SW 1271 (cell line): ENCODE data around the gene DGKD.

Experiments used
- DNase-seq, 2 experiments: peaks; one replicate each; lab custom pipeline; 2025; lab: John Stamatoyannopoulos, UW

DGKD gene

DNA sequence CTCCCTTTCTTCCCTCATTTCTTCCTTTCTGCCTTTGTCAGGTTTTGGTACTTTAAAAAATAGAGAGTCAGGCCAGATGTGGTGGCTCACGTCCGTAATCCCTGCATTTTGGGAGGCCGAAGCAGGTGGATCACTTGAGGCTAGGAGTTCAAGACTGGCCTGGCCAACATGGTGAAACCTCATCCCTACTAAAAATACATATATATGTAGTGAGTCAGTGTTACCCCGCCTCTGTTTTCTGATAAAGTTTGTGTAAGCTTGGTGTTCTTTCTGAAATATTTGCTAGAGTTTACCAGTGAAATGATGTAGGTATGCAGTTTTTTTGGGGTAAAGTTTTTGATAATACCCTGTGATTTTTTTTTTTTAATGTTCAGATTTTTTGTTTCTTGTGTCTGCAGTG lies 58.8 kb downstream of the DGKD start:
- DNase-seq = peak in 1 of 2 experiments; percentile 54

- peak; percentile 89 to 91 for DNase-seq
Measured at GRCh38 chr2:233413559-233414272, 59.4 kb downstream of the DGKD start.

DNA sequence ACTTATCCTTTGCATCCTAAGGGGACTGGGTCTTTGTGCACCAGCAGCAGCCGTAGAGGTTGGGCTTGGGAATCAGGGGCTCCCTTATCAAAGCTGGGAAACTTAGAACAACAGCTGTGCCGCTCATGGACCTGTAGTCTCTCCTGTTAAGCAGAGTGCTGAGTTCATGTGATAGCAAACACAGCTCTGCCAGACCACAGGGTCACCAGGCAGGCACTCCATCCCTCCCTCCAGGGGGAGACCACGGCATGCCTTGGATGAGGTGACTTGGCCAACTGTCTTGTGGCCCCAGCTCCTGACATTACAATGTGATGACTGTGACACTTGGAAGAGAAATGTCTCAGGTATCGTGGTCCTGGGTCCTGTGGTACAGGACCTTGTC lies 60.0 kb downstream of the DGKD start:
- DNase-seq = peak in 1 of 2 experiments; percentile 55

DNA sequence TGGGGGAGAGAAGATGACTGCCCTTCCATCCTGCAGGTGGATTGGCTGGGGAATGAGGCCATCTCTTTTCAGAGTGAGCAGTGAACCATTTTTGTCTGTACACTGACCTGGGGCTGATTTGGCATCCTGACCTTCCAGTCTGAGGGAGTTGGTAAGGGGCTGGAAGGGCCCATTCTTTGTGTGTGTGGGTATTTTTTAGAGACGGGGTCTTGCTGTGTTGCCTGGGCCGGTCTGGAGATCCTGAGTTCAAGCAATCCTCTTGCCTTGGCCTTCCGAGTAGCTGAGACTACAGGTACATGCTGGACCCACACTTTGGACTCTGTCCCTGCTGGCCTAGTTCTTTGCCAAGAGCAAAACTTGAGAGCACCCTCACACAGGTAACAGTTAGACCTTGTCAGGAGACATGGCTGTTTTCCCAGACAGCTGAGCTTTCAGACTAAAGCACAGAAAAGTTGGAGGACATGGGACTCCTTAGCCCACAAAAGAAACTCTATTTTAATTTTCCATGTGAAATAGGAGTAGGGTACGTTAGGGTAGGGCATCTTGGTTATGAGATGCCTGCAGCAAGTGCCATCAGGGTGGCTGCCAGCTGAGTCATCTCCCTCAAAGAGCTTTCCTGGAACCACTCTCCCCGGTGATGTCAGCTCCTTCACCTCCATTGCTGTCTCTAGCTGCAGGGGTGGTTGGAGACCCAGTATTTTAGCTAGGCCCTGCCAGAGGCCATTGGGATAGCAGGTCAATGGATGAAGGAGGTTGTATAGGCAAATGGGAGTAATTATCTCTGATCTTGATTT lies 60.7 kb downstream of the DGKD start:
- peak; percentile 31 to 56 for DNase-seq

- DNase-seq = no peak
Measured at GRCh38 chr2:233416199-233416598, 61.9 kb downstream of the DGKD start.

DNA sequence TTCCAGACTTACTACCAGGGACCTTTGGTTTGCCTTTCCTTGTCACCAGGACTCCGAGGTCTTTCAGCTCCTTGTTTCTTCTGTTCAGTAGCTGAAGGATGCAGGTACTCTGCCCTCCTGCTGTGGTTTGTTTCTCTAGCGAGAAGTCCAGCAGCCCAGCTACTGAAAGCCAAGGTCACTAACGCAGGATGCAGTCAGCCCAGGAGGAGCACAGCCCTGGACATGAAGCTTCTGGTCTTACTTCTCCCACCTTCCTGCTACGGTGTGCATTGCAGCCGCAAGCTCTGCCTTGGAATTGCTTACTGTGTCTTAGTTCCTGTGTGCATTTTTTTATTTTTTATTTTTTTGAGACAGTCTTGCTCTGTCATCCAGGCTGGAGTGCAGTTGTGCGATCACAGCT lies 62.4 kb downstream of the DGKD start:
- no peak for DNase-seq

- DNase-seq = no peak
Measured at GRCh38 chr2:233417282-233417681, 63.0 kb downstream of the DGKD start.

DNA sequence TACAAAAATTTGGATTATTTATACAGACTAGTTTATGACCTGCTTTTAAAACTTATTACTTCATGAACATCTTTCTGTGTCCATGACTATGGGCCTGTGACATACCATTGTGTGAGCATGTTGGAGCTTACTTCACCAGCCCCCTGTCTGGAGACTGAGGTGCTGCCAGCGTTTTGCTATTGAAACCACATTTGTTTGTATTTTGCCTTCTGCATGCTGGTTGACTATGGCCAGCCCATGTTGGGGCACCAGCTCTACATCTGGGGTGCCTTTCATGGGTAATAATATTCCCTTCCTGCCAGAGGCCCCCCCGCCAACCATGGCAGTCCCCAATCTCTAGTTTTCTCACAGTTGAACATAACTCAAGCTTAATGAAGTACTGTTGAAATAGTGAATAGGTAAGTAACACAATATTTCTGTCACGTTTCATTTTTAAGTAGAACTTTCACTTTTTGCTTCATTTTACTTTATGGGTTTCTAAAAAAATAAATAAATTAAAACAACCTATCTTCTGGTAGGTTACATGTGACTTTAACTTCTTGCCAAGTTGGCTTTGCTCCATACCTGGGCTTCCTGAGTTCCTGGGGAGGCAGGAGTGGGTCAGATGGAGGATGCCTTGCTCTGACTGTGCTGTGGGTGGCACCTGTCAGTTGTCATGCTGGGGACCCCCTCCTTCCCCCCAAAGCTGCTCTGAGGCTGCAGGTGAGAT lies 63.9 kb downstream of the DGKD start:
- peak in 1 of 2 experiments; percentile 55 for DNase-seq

GRCh38 chr2:233418761-233419546 lies 64.7 kb downstream of the DGKD start:
- peak; percentile 71 to 92 for DNase-seq

- no peak for DNase-seq
Measured at GRCh38 chr2:233419602-233420391, 65.5 kb downstream of the DGKD start.

GRCh38 chr2:233421091-233421816 lies 67.0 kb downstream of the DGKD start:
- DNase-seq = no peak

DNA sequence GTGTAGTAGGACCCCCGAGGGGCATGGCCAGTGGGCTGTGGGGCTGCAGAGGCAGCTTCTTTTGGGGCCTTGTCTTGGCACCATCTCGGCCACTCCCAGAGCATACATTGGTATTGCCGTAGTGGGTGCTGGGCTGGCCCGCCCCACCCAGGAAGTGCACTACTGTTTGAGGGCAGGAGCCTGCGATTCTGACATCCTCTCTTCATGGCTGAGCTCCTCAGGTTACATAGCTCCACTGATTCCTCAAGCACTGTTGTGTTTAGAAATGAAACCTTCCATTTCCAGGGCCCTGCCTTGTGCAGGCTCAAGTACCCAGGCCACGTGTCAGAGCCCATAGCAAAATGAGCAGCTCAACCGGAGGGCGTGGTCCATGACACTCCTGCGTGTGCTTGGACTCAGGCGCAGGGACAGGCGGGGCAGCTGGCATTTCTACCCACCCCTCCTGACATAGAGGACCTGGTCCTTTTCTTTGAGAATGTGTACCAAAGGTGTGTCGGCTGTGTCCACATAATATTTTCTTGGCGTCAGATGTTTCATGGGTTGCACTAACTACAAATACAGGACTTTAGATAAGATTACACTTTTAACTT lies 67.9 kb downstream of the DGKD start:
- DNase-seq = peak in 1 of 2 experiments; percentile 59

- no peak for DNase-seq
Measured at GRCh38 chr2:233422649-233423551, 68.6 kb downstream of the DGKD start.

DNA sequence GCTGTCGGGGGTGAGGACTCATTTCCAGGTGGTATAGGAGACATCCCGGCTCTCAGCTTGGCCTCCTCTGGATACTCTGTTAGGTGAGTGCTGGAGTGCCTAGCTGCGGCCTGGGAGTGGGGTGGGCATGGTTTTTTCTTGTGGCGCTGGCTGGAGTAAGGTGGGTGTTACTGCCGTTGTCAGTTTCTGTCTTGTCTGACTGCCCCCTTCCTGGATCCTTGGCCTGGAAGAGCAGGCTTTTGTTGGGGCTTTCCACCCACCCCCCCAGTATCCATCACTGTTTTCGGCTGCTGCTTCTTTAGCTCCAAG lies 69.2 kb downstream of the DGKD start:
- no peak for DNase-seq

- no peak for DNase-seq
Measured at GRCh38 chr2:233424154-233424951, 70.1 kb downstream of the DGKD start.

- DNase-seq = peak; percentile 52 to 70
Measured at GRCh38 chr2:233426619-233427342, 72.5 kb downstream of the DGKD start.

DNA sequence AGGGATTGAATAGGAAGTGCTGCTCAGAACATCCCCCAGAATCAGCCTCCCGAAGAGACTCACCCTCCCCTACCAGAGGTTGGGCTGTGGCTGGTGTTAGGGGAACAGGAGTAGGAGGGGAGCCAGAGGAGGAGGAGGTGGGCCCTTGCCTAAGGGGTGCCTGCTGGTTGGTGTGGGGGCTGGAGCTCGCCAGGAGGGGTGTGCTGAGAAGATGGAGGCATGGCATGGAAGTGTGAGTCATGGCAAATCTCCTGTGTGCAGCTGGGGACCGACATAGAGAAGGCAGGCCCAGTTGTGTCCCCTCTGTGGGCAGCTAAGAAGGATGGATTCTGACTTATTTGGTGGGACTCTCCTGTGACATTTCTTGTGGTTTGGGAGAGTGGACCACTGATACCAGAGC lies 73.7 kb downstream of the DGKD start:
- DNase-seq = no peak

DNA sequence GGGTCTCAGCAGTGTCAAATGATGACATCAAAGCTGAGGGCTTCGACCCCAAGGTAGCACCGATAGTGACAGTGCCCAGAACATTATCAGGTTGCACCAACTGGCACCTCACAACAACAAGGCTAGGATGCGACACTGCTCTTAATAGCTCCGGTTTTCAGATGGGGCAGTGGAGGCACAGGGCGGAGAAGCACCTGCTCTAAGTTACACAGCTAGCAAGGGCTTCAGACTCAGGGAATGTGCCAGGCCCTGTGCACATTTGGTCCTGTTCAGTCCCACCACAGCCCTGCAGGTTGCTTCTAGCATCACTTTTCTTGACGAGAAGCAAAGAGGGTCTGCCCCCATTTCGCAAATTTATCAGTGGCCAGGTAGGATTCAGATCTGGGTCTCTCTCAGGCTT lies 74.1 kb downstream of the DGKD start:
- no peak for DNase-seq
